GM20431 (cell line): Measurements from ENCODE around the gene FUBP1.
"Not testable (repeated sequence)": the region's sequence is repeated elsewhere in the genome, so short reads cannot be mapped to it uniquely, and the experiment has no call there.

Experiments
- in situ Hi-C: fragments of 300-500 bp; cut with MseI, MboI; formaldehyde crosslinking; loops from one replicate; pipeline ENCODE4 v1.15.0; 2020; ENCODE audit warnings: low sequenced_read_pairs; ENCODE audit not compliant: unreplicated experiment

The FUBP1 gene

DNA sequence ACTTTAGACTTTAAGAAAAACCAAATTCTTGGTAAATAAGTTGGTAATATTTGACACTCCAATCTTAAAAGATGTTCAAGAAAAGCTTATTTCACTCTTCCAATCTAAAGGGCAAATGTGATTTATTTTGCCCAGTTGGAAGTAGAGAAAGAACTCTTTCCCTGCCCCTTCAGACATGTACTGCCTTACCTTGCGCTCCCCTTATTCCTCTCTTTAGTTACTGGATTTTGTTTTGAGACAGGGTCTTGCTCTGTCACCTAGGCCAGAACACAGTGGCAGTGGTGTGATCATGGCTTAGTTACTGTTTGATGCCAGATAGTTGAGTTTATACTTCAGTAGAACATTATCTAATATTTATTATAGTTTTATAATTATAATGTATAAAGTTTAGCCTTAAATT lies 27.5 kb downstream of the FUBP1 start:
- in situ Hi-C loops, result no loop called here

GRCh38 chr1:77950873-77951272 lies 28.0 kb downstream of the FUBP1 start:
- in situ Hi-C loops, result no loop called here

GRCh38 chr1:77948841-77949424 lies 29.9 kb downstream of the FUBP1 start:
- in situ Hi-C loops, result no loop called here

GRCh38 chr1:77945345-77945744 lies 33.5 kb downstream of the FUBP1 start:
- in situ Hi-C loops, result no loop called here

DNA sequence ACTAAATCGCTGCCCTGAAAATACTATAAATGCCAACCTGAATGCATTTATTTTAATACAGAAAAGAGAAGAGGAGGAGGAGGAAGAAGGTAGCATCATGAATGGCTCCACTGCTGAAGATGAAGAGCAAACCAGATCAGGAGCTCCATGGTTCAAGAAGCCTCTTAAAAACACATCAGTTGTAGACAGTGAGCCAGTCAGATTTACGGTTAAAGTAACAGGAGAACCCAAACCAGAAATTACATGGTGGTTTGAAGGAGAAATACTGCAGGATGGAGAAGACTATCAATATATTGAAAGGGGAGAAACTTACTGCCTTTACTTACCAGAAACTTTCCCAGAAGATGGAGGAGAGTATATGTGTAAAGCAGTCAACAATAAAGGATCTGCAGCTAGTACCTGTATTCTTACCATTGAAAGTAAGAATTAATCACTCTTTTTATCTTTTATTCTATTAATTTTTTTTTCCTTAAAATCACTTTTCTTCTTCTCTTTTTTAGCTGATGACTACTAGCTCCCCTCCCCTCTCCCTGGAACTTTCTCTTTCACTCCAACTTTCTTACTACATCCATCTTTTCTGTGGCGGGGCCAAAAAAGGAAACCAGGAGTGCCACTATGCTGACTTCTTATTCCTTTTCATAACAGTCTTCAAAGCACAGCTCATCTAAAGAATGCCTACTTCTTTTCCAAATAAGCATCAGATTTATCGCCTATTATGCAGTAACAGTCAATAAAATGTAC lies 36.3 kb downstream of the FUBP1 start:
- in situ Hi-C loops, result no loop called here

- in situ Hi-C loops, result no loop called here
Observed at GRCh38 chr1:77940921-77941570, 37.8 kb downstream of the FUBP1 start.

- in situ Hi-C loops, result no loop called here
Observed at GRCh38 chr1:77938651-77939050, 40.2 kb downstream of the FUBP1 start.

- in situ Hi-C loops, result no loop called here
Observed at GRCh38 chr1:77929806-77930205, 49.1 kb downstream of the FUBP1 start.

GRCh38 chr1:77927414-77927813 lies 51.5 kb downstream of the FUBP1 start:
- in situ Hi-C loops, result no loop called here

DNA sequence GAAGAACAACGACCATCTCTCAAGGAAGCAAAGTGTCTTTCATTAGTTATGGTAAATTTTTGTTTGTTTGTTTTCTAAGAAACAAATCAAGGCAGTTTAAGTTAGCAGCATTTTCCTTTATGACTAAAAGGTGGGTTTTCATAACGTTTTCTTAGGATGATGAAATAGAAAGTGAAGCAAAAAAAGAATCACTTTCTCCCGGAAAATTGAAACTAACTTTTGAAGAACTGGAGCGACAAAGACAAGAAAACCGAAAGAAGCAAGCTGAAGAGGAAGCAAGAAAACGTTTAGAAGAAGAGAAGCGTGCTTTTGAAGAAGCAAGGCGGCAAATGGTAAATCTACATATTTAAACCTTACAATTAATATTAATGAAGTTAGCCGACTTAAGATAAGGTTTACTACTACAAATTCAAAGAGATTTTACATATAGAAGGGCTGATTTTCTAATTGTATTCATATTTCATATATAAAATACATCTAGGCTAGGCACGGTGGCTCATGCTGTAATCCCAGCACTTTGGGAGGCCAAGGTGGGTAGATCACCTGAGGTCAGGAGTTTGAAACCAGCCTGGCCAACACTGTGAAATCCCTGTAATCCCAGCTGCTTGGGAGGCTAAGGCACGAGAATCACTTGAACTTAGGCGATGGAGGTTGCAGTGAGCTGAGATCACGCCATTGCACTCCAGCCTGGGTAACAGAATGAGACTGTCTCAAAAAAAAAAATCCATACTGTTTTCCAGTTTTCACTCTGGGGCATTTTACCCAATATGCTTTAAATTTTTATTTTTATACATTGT lies 52.1 kb downstream of the FUBP1 start:
- in situ Hi-C loops, result no loop called here

- in situ Hi-C loops, result no loop called here
Observed at GRCh38 chr1:77925956-77926355, 52.9 kb downstream of the FUBP1 start.

- in situ Hi-C loops, result no loop called here
Observed at GRCh38 chr1:77925518-77925917, 53.4 kb downstream of the FUBP1 start.

GRCh38 chr1:77918918-77919317 lies 60.0 kb downstream of the FUBP1 start:
- in situ Hi-C loops, result not testable (repeated sequence)

DNA sequence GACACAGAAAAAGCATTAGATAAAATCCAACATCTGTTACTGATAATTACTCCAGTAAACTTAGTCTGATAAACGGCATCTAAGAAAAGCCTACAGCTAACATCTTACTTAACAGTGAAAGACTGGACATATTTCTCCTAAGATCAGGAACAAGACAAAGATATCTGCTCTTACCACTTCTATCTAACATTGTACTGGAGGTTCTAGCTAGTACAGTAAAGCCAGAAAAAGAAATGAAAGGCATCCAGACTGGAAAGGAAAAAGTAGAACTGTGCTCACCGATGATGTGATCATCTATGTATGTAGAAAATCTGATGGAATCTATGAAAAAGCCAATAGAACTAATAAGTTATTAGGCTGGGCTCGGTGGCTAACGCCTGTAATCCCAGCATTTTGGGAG lies 68.8 kb downstream of the FUBP1 start:
- in situ Hi-C loops, result no loop called here

- in situ Hi-C loops, result no loop called here
Observed at GRCh38 chr1:77906624-77907023, 72.2 kb downstream of the FUBP1 start.

- in situ Hi-C loops, result no loop called here
Observed at GRCh38 chr1:77906019-77906545, 72.8 kb downstream of the FUBP1 start.

GRCh38 chr1:77905603-77906002 lies 73.3 kb downstream of the FUBP1 start:
- in situ Hi-C loops, result no loop called here

- in situ Hi-C loops, result no loop called here
Observed at GRCh38 chr1:77900687-77901293, 78.1 kb downstream of the FUBP1 start.

DNA sequence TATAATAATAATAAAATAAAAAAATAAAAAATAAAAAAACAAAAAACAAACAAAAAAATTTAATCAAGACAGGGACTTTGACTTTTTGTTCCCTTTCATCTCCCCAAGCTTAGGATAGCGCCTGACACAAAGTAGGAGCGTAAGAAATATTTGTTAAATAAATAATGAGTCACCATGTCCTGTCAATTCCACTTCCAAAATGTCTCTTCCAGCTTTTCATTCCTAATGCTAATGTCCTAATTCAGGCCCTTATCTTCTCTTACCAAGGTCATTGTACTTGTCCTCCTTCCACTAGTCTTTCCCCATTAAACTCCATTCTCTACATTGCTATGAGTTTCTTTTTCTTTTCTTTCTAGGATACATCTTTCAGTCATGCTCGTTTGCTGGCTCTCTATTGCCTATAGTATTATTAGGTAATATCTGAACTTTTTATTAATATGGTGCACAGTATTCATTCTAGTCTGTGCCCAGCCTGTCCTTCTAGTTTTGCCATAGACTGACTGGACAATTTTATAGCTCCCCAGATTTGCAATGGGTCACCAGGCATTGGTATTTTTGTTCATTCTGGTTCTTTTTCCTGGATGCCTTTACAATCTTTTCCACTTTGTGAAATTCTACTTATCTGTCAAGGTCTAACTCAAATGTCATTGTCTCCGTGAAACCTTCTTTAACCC lies 79.1 kb downstream of the FUBP1 start:
- in situ Hi-C loops, result no loop called here
